Calu3 (cell line): Measurements from ENCODE around the gene FAT4. TPM values are rescaled to one million over a fixed set of nuclear protein-coding genes. Genes with fewer than 3 reads are reported as not detected.

Experiments used
- BruUV-seq: library from RNA; stranded (reverse); fragments of 400-500 nt; replicated peaks from 2 replicates; lab custom pipeline; 2021; lab: Mats Ljungman, UMichigan
- CTCF ChIA-PET: fragments of 300-600 bp; sonication (Branson Sonifier 250); formaldehyde crosslinking; loops from one replicate; lab custom pipeline; 2022; ENCODE audit warnings: antibody characterized with exemption; lab: Charles Lee
- DNase-seq: peaks from one replicate; pipeline ENCODE4 v3.0.0; 2022
- H3K27ac Mint-ChIP-seq: one replicate; pipeline ENCODE4 v1.8.0; 2022; ENCODE audit warnings: mixed read lengths; ENCODE audit not compliant: unreplicated experiment
- H3K27me3 Mint-ChIP-seq: one replicate; pipeline ENCODE4 v1.8.0; 2022; ENCODE audit warnings: mixed read lengths; ENCODE audit not compliant: unreplicated experiment
- H3K36me3 Mint-ChIP-seq: one replicate; pipeline ENCODE4 v1.8.0; 2022; ENCODE audit warnings: mild to moderate bottlenecking, moderate library complexity, mixed read lengths; ENCODE audit not compliant: insufficient read depth, unreplicated experiment
- H3K4me1 Mint-ChIP-seq: one replicate; pipeline ENCODE4 v1.8.0; 2022; ENCODE audit warnings: mild to moderate bottlenecking, low read depth, mixed read lengths; ENCODE audit not compliant: unreplicated experiment
- H3K4me3 Mint-ChIP-seq: one replicate; pipeline ENCODE4 v1.8.0; 2022; ENCODE audit warnings: mild to moderate bottlenecking, low read depth, moderate library complexity, mixed read lengths; ENCODE audit not compliant: unreplicated experiment
- H3K9me3 Mint-ChIP-seq: one replicate; pipeline ENCODE4 v1.8.0; 2022; ENCODE audit warnings: low read depth, mixed read lengths; ENCODE audit not compliant: unreplicated experiment
- intact Hi-C: fragments of 100-400 bp; cut with micrococcal nuclease; formaldehyde crosslinking; loops from one replicate; pipeline ENCODE4 v1.10.0; 2022; ENCODE audit not compliant: unreplicated experiment
- total RNA-seq: library from RNA; stranded (reverse); gene quantifications from 2 replicates; pipeline ENCODE4 v1.2.3, GENCODE V29; 2022
- TF ChIP-seq, protein P1 (sequence below): fragments of 200-600 bp; IDR thresholded peaks from one replicate; pipeline ENCODE4 v1.8.0; 2022; ENCODE audit warnings: antibody characterized with exemption; ENCODE audit not compliant: unreplicated experiment

The FAT4 gene
- total RNA-seq, 1 experiment from 2014 or later, result 4.6 TPM

DNA sequence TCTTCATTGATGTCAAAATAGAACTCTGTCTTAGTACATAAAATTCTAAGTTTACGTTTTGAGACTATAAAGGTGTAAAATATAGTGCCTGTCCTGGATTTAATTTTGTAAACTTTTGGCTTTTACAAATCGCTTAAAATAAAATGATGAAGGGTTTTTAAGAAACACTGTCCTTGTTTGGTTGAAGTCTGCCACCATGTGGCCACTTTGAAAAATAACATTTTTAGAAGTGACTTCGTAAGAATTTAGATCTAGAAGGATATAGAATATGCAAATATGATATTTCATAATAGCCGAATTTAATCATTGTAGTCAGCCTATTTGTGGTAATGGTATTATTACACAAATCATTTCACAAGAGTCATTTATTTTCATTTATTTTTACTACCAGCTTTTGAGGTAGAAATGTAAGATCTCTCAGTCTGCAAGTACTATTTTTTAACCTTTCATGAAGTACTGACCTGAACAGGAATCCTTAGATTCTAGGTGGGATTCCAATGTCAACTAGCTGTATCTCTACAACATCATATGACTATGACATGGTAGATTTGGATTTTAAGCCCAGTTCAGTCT is 31.0 kb upstream of the FAT4 start:
- CTCF ChIA-PET, result interaction anchor here (1.0 kb wide), 1 partner anchor 949 kb away, joined by 8 read pairs; no protein-coding TSS in a partner anchor
- TF ChIP-seq, protein P1, sequence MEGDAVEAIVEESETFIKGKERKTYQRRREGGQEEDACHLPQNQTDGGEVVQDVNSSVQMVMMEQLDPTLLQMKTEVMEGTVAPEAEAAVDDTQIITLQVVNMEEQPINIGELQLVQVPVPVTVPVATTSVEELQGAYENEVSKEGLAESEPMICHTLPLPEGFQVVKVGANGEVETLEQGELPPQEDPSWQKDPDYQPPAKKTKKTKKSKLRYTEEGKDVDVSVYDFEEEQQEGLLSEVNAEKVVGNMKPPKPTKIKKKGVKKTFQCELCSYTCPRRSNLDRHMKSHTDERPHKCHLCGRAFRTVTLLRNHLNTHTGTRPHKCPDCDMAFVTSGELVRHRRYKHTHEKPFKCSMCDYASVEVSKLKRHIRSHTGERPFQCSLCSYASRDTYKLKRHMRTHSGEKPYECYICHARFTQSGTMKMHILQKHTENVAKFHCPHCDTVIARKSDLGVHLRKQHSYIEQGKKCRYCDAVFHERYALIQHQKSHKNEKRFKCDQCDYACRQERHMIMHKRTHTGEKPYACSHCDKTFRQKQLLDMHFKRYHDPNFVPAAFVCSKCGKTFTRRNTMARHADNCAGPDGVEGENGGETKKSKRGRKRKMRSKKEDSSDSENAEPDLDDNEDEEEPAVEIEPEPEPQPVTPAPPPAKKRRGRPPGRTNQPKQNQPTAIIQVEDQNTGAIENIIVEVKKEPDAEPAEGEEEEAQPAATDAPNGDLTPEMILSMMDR, result peak; percentile 30
- Mint-ChIP-seq H3K9me3 (no peaks in the 10 kb centered on the region), H3K27me3 (no peaks in the 10 kb centered on the region), H3K36me3 (no peaks in the 10 kb centered on the region), H3K27ac (no peak overlapping the region), H3K4me1 (no peaks in the 10 kb centered on the region), H3K4me3 (no peak overlapping the region)
- no TSS peak for BruUV-seq
- intact Hi-C loops, result loop anchor here (1.0 kb wide), 1 partner anchor 950 kb away; no protein-coding TSS in a partner anchor
- DNase-seq, result peak; percentile 1

DNA sequence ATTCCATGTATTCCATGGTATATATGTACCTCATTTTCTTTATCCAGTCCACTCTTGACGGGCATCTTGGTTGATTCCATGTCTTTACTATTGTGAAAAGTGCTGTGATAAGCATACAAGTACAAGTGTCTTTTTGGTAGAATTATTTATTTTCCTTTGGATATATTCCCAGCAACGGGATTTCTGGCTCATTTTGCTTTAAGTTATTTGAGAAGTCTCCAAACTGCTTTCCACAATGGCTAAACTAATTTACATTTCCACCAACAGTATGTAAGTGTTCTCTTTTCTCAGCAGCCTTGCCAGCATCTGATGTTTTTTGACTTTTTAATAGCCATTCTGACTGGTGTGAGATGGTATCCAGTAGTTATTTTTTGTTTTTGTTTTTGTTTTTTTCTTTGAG is 17.6 kb upstream of the FAT4 start:
- no peaks in the 10 kb centered on the region for H3K9me3 Mint-ChIP-seq

DNA sequence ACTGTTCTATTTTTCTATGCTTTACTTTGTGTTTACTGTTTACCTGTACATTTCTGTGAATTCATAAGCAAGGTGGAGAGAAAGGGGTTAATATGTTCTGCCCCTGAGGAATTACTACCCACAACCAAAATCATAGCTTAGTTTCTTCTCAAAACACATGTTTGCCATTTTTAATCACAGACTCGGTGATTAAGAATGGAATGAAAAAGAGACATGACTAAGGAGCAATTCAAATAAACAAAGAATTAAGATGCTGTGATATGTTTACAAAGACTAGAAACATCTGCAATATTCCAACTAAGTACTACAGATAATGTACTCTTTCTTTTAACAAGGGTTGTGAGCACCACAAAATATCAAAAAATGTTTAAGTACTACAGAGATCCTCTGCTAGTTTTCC is 11.7 kb upstream of the FAT4 start:
- Mint-ChIP-seq H3K36me3 (no peaks in the 10 kb centered on the region), H3K4me1 (no peaks in the 10 kb centered on the region), H3K9me3 (no peaks in the 10 kb centered on the region), H3K27ac (no peak overlapping the region), H3K27me3 (no peaks in the 10 kb centered on the region), H3K4me3 (no peak overlapping the region)
- DNase-seq, result no peak
- intact Hi-C loops, result no loop called here
- BruUV-seq, result no TSS peak
- TF ChIP-seq, protein P1, result no peak
- CTCF ChIA-PET, result no interaction called here

More for the DNA sequence above, 17.6 kb upstream of the FAT4 start:
- TF ChIP-seq, protein P1, result no peak
- H3K27ac Mint-ChIP-seq, result no peak overlapping the region
- H3K4me1 Mint-ChIP-seq, result no peaks in the 10 kb centered on the region
- no TSS peak for BruUV-seq
- CTCF ChIA-PET, result no interaction called here
- H3K4me3 Mint-ChIP-seq, result no peak overlapping the region
- H3K27me3 Mint-ChIP-seq, result no peaks in the 10 kb centered on the region
- H3K36me3 Mint-ChIP-seq, result no peaks in the 10 kb centered on the region
- no peak for DNase-seq
- intact Hi-C loops, result no loop called here

DNA sequence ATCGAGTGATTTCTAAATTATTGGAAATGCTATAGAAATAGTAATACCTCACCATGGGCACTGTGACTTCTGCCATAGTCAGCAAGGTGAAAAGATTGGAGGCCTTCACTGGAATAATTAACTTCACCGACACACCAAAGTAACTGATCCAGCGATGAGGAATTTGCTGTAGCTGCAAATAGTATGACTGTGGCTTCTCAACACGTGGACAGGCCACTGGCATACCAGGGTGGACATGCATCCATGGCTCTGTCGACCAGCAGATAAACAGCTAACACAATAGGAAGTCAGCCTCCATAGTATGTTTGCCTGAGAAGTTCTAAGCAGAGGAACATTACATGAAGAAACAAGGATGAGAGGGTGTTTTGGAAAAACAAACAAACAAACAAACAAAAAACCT is 10.9 kb upstream of the FAT4 start:
- no peak overlapping the region for H3K4me3 Mint-ChIP-seq
- CTCF ChIA-PET, result interaction anchor here (0.7 kb wide), 1 partner anchor 468 kb away, joined by 3 read pairs; no protein-coding TSS in a partner anchor

More for the DNA sequence above, 10.9 kb upstream of the FAT4 start:
- H3K9me3 Mint-ChIP-seq, result no peaks in the 10 kb centered on the region
- no peaks in the 10 kb centered on the region for H3K27me3 Mint-ChIP-seq
- no peaks in the 10 kb centered on the region for H3K36me3 Mint-ChIP-seq
- intact Hi-C loops, result no loop called here
- no TSS peak for BruUV-seq
- no peaks in the 10 kb centered on the region for H3K4me1 Mint-ChIP-seq
- no peak for DNase-seq
- TF ChIP-seq, protein P1, result no peak
- H3K27ac Mint-ChIP-seq, result no peak overlapping the region
